ENCODE measurements around the gene NDUFA3. TPM values are rescaled to one million over a fixed set of nuclear protein-coding genes. Genes with fewer than 3 reads are reported as not detected.

The NDUFA3 gene
- polyA plus RNA-seq, 3 donors, result 46.4 to 396 (median 333) TPM

DNA sequence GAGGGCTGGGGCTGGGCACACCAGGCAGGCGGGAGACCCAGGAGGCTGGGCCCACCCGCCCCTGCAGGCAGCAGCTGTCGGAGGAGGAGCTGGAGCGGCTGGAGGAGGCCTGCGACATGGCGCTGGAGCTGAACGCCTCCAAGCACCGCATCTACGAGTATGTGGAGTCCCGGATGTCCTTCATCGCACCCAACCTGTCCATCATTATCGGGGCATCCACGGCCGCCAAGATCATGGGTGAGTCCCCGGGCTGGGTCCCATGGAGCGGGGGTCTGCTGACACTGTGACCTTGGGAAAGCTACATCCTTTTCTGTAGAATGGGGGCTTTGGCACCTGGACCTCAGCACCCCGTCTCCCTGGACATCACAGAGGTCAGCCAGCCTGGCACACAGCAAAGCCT is 21.0 kb downstream of the NDUFA3 start:
- 99% methylated on average over 16 of the region's 17 CpGs for WGBS (ENCODE audit: insufficient coverage)
- Histone ChIP-seq H3K79me2 (ENCODE audit: insufficient read depth, low read length) (no peaks in the 10 kb centered on the region), H3K9ac (ENCODE audit: insufficient read depth, low read length, poor library complexity, severe bottlenecking) (no peak overlapping the region), H3K27me3 (ENCODE audit: control insufficient read depth in 2 of 2, insufficient read depth in 2 of 2, low read length in 2 of 2) (no peaks in the 10 kb centered on the region), H3K9me3 (replicated peaks in 1 of 2; ENCODE audit: control insufficient read depth in 1 of 2, insufficient read depth in 1 of 2, low read length in 2 of 2) (no peaks in the 10 kb centered on the region), H3K36me3 (replicated peaks in 1 of 2; ENCODE audit: control insufficient read depth in 1 of 2, insufficient read depth in 2 of 2, low read length in 2 of 2) (peaks cover 79 to 93% of the 10 kb centered on the region in 2 donors), H3K4me1 (ENCODE audit: control insufficient read depth in 1 of 2, insufficient read depth in 2 of 2, low read length in 2 of 2) (no peaks in the 10 kb centered on the region), H4K20me1 (ENCODE audit: insufficient read depth, low read length) (no peaks in the 10 kb centered on the region), H3K4me2 (replicated peaks; ENCODE audit: extremely low read depth, low read length, poor library complexity, severe bottlenecking) (no peak overlapping the region), H3K4me3 (replicated peaks in 1 of 3; ENCODE audit: low read depth in 2 of 3, low read length in 3 of 3) (no peak overlapping the region), H2AFZ (ENCODE audit: insufficient read depth, low read depth, low read length, poor library complexity, severe bottlenecking) (no peak overlapping the region), H3K27ac (ENCODE audit: low read depth in 1 of 2, low read length in 2 of 2) (no peak overlapping the region)
- Mint-ChIP-seq H3K4me3 (no peak overlapping the region), H3K4me1 (no peaks in the 10 kb centered on the region), H3K9me3 (no peaks in the 10 kb centered on the region), H3K27me3 (ENCODE audit: low read depth in 3 of 3) (no peaks in the 10 kb centered on the region), H3K36me3 (peaks cover 82 to 94% of the 10 kb centered on the region in 2 donors), H3K27ac (peak overlapping the region in 1 of 7 donors; percentile 63)
- TF ChIP-seq, protein P1, sequence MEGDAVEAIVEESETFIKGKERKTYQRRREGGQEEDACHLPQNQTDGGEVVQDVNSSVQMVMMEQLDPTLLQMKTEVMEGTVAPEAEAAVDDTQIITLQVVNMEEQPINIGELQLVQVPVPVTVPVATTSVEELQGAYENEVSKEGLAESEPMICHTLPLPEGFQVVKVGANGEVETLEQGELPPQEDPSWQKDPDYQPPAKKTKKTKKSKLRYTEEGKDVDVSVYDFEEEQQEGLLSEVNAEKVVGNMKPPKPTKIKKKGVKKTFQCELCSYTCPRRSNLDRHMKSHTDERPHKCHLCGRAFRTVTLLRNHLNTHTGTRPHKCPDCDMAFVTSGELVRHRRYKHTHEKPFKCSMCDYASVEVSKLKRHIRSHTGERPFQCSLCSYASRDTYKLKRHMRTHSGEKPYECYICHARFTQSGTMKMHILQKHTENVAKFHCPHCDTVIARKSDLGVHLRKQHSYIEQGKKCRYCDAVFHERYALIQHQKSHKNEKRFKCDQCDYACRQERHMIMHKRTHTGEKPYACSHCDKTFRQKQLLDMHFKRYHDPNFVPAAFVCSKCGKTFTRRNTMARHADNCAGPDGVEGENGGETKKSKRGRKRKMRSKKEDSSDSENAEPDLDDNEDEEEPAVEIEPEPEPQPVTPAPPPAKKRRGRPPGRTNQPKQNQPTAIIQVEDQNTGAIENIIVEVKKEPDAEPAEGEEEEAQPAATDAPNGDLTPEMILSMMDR (IDR thresholded peaks at IDR 0.05), result no peak
- intact Hi-C loops (cut with micrococcal nuclease), result no loop called here
- no peak for DNase-seq

DNA sequence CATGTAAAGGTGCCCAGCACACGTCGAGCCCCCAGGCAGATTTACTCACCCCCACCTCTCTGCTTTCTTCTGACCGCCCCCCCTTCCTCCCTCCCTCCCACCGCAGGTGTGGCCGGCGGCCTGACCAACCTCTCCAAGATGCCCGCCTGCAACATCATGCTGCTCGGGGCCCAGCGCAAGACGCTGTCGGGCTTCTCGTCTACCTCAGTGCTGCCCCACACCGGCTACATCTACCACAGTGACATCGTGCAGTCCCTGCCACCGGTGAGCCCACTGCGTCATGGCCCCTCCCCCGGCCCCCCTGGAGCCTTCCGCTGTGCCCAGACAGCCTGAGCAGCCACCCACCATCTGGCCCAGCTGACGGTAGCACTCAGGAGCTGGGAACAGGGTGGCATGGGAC is 21.7 kb downstream of the NDUFA3 start:
- WGBS (ENCODE audit: insufficient coverage), result 98% methylated on average over 19 of the region's 19 CpGs
- H3K4me1 Mint-ChIP-seq, result no peaks in the 10 kb centered on the region
- peaks cover 83 to 96% of the 10 kb centered on the region in 2 donors for H3K36me3 ChIP-seq (replicated peaks in 1 of 2; ENCODE audit: control insufficient read depth in 1 of 2, insufficient read depth in 2 of 2, low read length in 2 of 2)
- H4K20me1 ChIP-seq (ENCODE audit: insufficient read depth, low read length), result no peaks in the 10 kb centered on the region
- H3K4me3 ChIP-seq (replicated peaks in 1 of 3; ENCODE audit: low read depth in 2 of 3, low read length in 3 of 3), result no peak overlapping the region
- H3K4me3 Mint-ChIP-seq, result peak overlapping the region in 1 of 2 donors; percentile 9
- TF ChIP-seq, protein P1 (IDR thresholded peaks at IDR 0.05), result no peak
- H3K27ac Mint-ChIP-seq, result no peak overlapping the region
- no peak for DNase-seq
- no peak overlapping the region for H3K9ac ChIP-seq (ENCODE audit: insufficient read depth, low read length, poor library complexity, severe bottlenecking)
- no peaks in the 10 kb centered on the region for H3K27me3 Mint-ChIP-seq (ENCODE audit: low read depth in 3 of 3)
- intact Hi-C loops (cut with micrococcal nuclease), result no loop called here
- H3K9me3 Mint-ChIP-seq, result no peaks in the 10 kb centered on the region
- H3K27ac ChIP-seq (ENCODE audit: low read depth in 1 of 2, low read length in 2 of 2), result no peak overlapping the region
- no peaks in the 10 kb centered on the region for H3K9me3 ChIP-seq (replicated peaks in 1 of 2; ENCODE audit: control insufficient read depth in 1 of 2, insufficient read depth in 1 of 2, low read length in 2 of 2)
- peaks cover 81 to 97% of the 10 kb centered on the region in 2 donors for H3K36me3 Mint-ChIP-seq
- H3K4me2 ChIP-seq (replicated peaks; ENCODE audit: extremely low read depth, low read length, poor library complexity, severe bottlenecking), result no peak overlapping the region
- H3K79me2 ChIP-seq (ENCODE audit: insufficient read depth, low read length), result no peaks in the 10 kb centered on the region
- no peaks in the 10 kb centered on the region for H3K4me1 ChIP-seq (ENCODE audit: control insufficient read depth in 1 of 2, insufficient read depth in 2 of 2, low read length in 2 of 2)
- no peaks in the 10 kb centered on the region for H3K27me3 ChIP-seq (ENCODE audit: control insufficient read depth in 2 of 2, insufficient read depth in 2 of 2, low read length in 2 of 2)
- H2AFZ ChIP-seq (ENCODE audit: insufficient read depth, low read depth, low read length, poor library complexity, severe bottlenecking), result no peak overlapping the region
